IPS DF 4.7 (cell line): ENCODE data around the gene CCDC194.

ENCODE experiments used
- DNase-seq: peaks from one replicate; pipeline ENCODE4 v3.0.0-alpha.2; 2013; ENCODE audit warnings: low spot score; ENCODE audit errors: extremely low read depth

Gene CCDC194

DNA sequence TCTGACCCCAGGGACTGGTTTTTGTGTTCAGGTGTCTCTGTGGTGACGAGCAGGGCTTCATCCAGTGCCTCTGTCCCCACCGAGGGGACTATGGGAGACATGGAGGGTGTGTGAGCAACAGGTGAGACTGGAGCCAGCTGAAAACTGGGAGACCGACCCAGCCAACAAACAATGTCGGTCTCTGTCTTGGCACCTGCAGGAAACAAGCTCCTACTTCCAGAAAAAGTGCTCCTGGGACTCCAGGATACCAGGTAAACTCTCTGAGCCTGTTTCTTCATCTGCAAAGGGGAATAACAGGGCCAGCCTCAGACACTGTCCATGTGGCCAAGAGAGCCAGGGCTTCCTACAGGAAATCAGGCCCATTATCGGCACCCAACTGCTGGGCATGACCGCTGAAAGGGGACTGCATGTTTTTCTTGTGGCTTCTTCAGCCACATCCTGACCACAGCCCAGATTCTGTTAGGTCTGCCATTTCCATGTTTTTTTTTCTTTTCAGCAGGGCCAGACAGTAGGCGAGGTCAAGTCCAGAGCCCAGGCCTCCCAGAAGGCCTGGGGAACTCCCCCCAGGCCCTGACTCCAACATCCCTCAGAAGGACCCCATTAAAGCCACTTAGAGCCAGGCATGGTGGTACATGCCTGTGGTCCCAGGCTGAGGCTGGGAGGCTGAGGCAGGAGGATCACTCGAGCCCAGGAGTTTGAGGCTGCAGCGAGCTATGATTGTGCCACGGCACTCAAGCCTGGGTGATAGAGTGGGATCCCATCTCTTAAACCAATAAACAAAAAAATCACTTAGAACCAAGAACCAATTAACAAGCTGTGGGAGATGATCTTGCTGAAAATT lies 12.3 kb upstream of the CCDC194 start:
- no peak for DNase-seq

DNA sequence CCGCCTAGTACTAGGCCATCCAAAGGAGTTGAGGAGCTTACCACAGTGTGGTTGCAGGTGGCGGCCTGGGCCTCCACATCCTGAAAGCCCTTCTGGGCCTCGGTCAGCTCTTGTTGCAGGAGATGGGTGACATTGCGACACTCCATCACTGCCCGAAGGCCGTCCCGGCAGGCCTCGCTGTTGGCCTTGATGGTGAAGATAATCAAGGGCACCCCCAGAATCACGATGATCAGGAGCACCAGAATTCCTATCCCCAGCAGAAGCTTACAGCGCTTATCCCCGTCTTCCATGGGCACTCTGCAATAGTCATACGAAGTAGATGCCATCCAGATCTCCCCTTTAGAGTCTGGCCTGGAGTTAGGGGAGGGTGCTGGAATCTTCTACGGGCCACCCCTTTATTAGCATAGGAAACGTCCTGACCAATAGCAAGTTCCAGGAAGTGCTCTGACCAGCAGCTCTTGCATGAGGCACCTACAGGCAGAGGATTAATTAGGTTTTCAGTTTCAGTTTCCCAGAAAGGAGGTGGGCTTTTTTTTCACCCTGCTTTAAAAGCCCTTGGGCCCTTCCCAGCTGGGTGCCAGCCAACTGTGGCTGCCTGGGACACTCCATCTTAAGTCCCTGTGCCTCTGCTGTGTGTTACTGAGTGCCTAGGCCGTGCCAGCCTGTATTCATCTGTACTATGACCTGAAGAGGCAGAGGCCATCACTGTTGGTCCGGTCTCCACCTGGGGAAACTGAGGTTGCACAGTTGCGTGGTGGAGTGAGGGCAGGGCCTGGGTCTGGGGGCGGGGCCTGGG lies 11.5 kb upstream of the CCDC194 start, which contains the start of gene BST2:
Gene BST2 (minus strand): TSS at position 381 of the 796 bp plus-strand sequence. CDS start 55 bp downstream, at position 326.
- no peak for DNase-seq

DNA sequence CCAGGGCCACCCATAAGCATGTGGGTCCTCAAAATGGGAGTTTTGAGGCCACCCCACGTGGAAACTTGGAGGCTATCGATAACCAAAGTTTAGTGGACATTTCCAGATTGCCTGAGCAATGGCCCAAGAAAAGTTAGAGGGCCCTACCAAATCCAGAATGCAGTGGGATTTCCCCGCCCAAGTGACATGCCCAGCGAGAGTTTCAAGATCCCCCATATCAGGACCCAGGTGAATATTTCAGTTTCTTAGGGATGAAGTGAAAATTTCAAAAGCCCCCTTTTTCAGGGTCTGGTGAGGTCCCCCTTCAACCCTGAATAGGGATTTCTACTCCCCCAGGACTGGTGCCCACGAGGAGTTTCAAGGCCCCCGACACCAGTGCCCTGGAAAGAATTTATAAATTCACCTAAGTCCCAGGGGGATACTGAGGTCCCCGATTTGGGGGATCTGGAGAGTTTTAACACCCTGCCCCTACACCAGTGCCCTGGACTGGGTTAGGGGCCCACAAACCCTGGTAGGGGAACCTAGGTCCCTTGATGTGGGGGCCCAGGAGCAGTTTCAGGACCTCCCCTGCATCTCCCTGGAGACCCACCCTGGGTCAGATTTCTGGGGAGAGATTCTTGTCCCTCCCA lies 10.7 kb upstream of the CCDC194 start:
- DNase-seq, result no peak

DNA sequence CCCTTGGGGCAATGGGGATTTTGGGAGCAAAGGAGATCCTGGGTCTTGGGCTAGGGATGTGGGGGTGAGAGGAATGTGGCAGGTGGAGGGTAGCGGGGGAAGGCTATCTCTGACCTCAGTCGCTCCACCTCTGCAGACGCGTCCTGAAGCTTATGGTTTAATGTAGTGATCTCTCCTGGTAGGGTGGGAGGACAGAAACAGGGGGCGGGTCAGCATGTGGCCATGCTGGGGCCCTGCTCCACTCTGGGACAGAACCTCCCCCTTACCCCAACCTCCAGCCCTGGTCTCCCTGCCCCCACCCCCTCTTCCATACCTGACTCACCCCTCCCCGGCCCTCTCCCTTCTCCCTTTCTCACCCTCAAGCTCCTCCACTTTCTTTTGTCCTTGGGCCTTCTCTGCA lies 10.0 kb upstream of the CCDC194 start:
- no peak for DNase-seq

DNA sequence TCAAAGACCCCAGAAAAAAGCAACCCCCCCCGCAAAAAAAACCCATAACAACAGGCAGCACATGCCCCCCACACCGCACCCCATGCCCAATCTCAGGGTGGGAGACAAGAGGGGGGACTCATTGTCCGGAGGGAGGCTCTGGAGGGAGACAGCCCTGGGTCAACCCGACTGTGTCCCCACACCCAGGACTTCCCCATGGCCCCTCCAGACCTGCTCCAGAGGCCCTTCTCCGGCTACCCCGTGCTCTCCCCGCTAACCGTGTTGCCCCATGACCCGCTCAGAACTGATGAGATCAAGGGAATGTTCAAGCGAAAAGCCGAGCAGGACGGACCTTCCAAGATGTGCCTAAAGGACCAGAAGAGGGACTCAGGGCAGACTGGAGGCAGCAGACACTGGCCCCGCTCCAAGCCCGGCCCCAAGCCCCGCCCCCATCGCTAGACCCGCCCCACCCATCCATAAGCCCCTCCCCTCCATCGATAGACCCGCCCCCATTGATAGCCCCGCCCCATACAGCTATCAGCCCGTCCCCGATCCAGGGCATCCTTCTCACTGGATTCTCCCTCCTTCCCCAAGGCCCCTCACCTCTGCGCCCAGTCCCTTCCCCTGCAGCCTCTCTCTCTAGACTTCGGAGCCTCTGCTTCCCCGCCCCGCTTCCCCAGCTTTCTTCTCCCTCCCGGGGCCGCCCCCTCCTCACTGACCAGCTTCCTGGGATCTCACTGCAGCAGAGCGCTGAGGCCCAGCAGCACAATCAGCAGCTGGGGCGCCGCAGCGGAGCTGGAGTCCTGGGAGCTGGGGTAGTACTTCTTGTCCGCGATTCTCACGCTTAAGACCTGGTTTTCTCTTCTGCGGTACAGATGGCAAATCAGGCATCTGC lies 9.2 kb upstream of the CCDC194 start:
- no peak for DNase-seq

DNA sequence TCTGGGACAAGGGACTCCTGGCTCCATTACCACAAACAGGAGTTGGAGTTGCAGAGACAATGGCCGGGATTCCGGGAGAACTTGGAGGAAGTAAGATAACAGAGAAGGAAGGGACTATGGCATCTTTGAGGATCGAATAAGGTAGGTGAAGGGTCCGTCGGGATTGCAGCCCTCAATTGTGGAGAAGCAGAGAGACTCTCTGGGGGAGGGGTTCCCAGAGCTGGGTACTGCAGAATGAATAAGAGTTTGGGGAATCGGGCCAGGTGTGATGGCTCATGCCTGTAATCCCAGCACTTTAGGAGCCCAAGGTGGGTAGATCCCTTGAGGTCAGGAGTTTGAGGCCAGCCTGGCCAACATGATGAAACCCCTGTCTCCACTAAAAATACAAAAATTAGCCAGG lies 7.6 kb upstream of the CCDC194 start:
- DNase-seq, result no peak

DNA sequence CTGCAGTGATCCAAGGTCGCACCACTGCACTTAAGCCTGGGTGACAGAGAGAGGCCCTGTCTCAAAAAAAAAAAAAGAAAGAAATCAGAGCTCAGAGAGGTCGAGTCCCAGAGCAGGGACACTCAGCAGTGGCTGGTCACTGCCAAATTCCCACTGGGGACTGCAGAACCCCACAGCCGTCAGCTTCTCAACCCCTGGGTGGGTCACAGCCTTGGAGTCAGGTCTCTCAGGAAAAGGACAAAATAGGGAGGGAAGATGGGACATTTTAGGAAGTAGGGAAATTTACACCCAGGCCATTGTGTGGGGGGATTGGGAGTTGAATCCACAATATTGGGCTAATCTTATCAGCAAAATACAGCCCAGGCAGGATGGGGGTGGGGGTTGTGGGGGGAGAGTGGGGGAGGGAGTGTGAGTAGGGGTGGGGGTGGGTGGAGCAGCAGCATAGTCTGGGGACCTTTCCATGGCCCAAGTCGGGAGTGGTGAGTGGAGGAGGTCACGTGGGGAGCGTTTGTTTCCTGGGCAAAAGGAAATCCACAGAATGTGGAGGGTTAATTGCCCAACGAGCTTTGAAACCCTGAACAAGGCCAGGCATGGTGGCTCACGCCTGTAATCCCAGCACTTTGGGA lies 5.0 kb upstream of the CCDC194 start:
- no peak for DNase-seq

DNA sequence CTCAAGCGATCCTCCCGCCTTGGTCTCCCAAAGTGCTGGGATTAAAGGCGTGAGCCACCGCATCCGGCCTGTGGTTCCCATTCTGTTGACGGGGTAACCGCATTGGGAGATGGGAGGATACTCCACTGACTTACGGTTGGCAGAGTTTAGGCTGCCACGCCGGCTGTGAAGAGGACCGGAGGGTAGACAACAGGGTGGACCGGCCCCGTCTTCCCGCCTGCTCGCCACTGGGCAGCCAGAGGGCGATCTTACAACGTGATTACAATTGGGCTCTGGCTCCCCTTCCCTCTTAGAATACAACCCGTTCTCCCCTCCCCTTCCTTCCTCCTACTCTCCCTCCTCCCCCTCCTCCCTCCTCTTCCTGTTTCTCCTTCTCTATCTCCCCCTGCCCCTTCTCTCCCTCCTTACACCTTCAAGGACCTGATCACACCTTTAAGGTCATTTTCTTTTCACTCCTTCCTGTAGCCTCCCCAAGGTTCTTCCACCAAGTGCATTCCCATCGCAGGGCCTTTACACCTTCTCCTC lies 957 bp upstream of the CCDC194 start:
- no peak for DNase-seq

DNA sequence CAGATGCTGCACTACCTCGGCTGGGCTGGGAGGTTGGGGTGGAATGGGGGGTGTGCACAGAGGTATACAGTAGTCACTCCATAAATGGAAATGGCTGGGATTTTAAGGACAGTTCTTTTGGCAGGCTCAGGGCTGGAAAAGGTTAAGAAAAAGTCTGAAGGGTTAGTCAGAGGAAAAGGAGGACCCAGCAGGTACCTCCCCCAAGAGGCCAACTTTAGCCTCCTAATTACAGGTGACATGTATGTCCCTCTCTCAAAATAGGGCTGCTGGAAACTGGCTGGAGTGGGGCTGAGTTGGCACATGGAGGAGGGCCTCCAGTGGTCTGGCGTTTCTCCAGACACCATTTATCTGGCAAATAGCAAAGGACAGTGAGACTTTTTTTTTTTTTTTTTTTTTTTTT lies 994 bp downstream of the CCDC194 start:
- DNase-seq, result no peak

DNA sequence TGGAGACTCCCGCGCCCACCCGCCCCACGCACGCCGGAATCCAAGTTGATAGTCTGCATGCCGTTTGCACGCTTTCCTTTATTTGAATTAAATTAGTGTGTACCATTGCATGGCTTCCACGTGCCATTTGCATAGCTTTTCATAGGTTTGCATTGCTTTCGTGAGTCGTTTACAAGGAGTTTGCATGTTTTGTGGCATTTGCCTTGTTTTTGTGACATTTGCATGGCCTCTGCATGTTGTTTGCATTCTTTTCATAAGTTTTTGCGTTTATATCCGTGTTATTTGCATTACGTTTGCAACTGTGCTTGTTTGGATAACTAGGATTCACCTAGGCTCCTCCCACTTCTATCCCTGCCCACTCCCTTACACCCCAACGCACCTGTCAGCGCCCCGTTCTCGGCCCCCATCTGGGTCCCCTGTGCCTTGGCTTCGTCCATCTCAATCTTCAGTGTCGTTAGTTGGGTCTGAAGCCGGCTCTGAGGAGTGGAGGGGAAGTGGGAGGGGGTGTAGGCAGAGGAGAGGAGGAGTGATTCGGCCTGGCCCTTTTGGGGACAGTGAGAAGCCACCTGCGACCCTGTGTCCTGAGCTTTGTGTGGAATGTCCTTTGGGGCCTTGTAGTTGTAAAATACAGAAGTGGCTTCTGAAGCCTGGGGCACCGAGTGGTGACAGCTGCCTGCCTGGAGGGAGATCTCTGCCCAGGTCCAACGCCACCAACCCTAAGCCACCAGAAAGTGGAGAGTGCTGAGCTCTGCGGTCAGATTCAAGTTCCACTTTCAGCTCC lies 2.4 kb downstream of the CCDC194 start:
- no peak for DNase-seq

DNA sequence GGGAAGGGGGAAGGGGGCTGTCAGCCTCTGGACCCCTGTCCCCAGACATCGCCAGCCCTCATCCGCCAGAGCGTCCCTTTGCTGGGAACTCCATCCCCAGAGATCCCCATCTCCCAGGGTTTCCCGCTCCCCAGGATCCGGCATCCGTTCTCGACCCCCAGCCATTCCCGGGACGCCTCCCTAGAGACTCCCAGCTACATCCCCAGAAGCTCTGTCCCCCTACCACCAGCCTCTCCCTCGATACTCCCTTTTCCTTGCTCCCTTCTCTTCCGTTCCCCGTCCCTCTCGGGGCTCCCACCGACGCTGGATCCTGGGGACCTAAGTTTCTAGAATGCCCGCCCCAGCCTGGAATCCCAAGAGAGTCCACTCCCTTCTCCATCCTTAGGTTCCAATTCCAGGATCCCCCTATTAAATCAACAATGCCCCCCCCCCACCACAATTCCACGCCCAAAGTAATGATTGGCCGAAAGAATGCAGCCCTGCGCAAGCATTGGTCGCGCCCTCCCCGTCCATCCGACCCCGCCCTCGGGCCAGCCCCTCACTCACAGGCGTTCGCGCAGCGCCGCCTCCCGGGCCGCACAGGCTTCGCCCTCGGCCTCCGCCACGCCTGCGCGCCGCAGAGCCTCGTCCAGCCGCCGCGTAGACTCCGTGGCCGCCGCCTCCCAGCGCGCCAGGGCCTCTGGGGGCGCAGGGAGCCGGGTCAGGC lies 3.2 kb downstream of the CCDC194 start:
- no peak for DNase-seq

DNA sequence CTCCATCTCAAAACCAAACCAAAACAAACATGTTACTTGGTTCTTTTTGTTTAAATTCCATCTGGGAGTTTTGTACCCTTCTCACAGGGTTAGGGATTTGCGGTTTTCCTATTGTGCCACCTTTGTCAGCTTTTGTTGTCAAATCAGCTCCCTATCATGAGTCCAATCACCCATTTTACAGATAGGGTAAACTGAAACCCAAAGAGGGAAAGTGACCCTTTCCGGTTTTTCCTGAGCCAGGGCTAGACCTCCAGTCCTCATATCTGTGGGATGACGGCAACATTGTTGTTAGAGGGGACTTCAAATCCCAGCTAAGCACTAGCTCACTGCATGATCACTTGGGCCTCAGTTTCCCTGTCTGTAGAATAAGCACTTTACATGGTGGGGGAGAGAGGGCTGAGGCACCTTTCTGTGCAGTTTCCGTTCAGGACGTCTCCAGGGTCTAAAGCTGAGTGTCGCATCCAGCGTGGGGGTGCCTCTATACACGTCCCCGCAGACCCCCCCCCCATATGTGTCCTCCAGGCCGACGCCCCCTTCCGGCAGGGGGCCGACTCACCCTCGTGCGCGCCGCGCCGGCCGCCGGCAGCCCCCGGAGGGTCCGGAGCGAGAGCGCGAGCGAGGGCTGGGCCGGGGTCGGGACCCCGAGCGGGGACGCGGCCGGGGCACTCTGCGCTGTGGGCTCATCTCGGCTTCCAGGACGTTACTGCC lies 3.9 kb downstream of the CCDC194 start:
- no peak for DNase-seq

DNA sequence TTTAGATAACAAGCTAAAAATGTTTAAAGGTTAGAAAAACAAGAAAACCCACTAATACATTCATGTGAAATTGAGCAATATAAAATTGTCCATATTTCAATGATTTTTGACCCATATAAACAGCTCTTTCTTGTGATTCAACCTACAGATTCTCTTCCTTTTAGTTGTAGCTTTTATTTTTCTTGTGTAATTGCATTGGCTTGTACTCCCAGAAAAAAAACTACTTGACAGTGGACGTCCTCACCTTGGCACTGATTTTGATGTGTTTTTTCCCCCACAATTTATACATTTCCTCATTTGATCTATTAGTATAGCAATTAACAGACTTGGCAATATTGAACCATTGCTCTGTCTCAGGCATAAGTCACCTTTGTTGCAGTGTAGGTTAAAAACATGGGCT lies 4.7 kb downstream of the CCDC194 start:
- no peak for DNase-seq

DNA sequence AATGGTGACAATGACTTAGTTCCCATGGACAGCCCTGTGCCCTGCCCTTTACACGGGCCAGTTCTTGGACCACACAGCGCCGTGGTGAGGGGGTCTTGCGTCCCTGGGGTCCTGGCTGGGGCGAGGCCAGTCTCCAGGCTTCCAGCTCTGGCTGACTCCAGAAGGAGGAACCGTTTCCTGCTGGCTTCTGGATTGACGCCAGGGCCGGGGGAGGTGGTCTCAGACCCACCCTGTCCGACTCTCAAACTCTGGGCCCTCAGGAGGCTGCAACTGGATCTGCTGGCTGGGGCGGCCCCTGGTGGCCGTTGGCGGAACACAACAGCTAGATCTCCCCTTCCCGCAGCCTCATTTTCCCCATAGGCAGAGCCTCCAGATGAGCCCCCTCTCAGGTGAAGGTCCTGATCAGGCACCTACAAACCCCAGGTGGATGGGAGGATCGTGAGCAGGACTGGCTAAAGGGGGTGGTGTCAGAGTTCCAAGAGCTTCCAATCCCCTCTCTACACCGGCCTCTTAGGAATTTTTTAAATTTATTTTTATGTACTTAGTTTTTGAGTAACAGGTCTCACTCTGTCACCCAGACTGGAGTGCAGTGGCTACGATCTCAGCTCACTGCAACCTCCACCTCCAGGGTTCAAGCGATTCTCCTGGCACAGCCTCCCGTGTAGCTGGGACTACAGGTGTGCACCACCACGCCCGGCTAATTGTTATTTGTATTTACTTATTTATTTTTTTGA lies 8.0 kb downstream of the CCDC194 start:
- no peak for DNase-seq

DNA sequence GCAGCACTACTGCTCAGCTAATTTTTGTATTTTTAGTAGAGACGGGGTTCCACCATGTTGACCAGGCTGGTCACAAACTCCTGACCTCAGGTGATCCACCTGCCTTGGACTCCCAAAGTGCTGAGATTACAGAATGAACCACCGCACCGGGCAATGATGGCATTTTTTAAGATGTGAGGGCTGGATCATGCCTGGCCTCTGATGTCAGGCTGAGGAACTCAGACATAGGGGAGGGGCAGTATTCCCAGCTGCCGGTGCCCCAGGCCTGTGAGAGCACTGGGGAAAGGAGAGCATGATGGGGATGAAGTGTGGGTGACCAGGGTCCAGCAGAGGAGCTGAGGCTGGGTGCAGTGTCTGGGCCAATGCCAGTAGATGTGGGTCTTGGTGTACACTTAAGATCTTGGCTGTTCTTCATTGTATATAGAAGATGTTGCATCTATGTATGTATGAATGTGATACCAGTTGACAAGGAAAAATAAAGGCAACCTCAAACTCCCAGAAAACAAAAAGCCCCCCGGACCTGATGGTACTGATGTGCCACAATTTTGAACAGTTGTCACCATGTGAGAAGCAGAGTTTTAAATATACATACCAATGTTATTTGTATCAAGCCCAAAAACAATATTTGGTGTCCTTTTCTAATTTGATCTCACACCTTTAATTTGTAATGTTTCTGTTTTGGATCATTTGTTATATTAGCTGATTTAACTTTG lies 13.4 kb downstream of the CCDC194 start:
- no peak for DNase-seq

DNA sequence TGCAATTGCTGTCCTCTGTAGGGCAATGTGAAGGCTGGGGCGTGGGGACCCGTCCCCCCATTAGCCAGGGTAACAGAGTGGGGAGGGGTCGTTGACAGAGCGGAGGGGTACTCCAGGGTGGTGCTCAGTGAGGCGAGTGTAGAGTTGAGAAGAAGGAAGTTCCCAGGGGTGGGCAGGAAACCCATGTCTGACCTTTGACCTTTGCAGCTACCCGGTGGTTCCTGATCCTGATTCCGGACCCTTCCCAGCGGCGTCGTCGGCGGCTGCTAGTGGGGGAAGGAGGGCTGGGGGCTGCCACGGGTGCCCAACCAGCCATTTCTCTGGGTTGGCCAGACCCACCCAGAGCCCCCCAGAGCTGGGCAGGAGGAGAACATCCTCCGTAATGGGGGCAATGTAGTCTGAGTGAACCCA lies 14.8 kb downstream of the CCDC194 start:
- DNase-seq, result no peak

DNA sequence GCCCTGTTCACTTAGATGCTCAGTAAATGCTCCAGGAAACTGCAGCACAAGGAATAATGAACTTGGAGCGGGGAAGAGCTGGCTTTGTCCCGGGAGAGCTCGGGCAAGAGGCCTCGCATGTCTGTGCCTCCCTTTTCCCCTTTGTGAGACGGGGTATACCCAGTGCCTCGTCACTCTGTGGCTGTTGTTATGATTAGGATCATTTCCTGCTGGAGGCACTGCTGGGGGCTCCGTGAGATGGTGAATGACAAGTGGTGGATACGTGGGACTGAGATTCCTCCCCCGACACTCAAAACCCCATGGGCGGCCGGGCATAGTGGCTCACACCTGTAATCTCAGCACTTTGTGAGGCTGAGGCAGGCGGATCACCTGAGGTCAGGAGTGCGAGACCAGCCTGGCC lies 15.7 kb downstream of the CCDC194 start:
- no peak for DNase-seq
